ENCODE results near the gene HHATL.

HHATL gene

GRCh38 chr3:42702066-42702951, at the start of gene HHATL:
Gene HHATL (minus strand): TSS chr3:42702798. CDS start chr3:42700826, 1,972 bp downstream.
- DNase-seq = no peak

GRCh38 chr3:42751609-42752008, 49.0 kb upstream of the HHATL start:
- no peak for DNase-seq

GRCh38 chr3:42750834-42751233, 48.2 kb upstream of the HHATL start:
- DNase-seq = no peak

DNA sequence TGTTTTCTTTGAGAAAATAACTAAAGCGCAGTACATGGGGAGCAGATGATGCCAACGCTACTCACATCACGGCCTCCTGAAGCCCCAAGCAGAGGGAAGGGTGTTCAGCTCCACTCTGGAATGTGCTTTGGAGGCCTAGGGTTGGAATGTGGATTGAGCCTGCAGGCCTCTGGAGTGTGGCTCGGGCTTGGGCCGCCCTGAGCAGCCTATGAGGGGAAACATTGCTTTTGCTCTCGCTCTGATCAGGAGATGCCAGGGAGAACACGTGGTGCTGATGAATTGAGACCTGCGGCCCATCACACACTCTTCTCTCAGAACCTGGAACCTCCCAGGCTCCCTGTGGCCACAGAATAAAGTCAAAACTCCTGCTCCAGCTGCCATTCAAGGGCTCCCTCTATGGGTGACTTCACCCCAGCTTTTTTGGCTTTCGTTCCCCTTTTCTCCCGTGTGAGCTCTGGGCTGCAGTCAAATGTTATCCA, 47.2 kb upstream of the HHATL start:
- DNase-seq = peak; percentile 46

DNA sequence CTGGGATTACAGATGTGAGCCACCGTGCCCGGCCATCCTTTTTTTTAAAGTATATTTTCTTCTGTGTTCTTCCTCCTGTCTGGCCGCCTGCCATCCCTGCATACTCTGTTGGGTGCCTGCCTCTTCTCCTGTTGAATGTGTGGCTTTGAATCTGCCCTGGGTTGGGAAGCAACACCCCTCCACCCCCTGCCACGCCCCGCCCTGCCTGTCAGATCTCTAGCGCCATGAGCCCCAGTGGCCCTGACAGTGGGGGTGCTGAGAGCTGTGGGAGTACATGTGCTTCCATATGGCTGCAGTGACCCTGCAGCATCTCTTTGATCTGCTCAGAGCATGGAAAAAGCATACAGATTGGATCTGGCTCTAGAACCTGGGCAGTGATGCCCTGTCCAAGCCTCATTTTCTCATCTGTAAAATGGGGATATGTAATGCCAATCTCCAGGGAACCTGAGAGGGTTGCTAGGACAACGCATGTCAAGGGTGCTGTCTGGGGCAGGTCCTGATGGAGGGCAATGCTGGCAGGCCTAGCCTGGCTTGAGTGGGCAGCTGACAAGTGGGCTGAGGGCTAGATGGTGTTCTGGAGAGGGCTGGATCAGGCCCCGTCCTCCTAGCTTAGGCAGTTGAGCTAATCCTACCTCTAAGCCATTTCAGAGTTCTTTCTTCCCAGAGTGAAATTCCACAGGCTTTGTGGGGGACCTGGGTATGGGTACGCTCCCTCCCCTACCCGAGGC, 46.6 kb upstream of the HHATL start:
- DNase-seq = no peak

GRCh38 chr3:42747581-42747980, 45.0 kb upstream of the HHATL start:
- DNase-seq = no peak

- DNase-seq = no peak
Measured at GRCh38 chr3:42746455-42747450, 44.2 kb upstream of the HHATL start.

DNA sequence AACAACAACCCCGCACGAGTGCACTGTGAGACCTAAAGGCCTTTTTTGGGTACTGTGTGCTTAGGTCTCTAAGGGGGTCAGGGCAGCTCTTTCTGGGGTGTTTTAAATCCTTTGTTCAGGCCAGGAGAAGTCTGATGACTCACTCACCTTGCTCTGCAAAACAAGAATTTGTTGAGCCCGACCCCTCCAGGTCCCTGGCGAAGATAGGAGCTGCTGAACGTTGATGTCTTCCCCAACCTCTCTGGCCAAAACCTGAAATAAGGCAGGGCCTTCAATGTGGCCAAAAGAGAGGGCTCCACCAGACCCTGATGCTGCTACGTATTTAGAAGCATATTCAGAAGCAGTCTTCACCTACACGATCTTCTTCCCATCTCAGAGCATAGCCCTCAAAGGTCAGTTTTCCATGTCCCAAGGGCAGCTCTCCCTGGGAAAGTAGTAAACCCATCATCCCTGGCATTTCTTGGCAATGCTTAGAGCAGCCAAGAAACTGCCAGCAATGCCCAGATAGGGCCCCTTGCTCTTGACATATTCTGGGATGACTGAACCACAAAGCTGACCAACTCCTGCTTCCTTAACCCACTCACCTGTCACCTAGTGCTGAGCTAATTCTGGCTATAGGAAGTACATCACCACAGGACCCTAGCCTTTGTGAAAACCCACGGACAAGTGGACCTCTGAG, 43.3 kb upstream of the HHATL start:
- DNase-seq = no peak

DNA sequence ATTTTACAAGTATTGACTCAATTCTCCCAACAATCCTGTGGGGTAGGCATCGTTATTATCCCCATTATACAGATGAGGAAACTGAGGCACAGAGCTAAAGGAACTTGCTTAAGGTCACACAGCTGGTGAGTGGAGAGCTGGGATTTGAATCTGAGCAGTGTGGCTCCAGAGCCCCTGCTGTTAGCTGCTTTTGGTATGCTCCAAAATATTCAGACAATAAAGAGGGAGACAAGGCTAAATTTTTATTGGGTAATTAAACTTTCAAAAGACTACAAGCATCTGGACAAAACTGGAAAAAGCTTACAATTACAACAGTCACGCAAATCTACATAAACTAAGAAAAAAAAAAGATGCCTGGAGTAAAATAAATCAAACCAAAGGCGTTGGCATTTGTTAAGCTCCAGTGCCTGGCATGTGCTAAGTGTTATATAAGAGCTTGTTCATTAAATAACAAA, 42.7 kb upstream of the HHATL start:
- no peak for DNase-seq

- no peak for DNase-seq
Measured at GRCh38 chr3:42743204-42743995, 40.8 kb upstream of the HHATL start.

GRCh38 chr3:42742688-42743087, 40.1 kb upstream of the HHATL start:
- no peak for DNase-seq

- DNase-seq = no peak
Measured at GRCh38 chr3:42742259-42742658, 39.7 kb upstream of the HHATL start.

DNA sequence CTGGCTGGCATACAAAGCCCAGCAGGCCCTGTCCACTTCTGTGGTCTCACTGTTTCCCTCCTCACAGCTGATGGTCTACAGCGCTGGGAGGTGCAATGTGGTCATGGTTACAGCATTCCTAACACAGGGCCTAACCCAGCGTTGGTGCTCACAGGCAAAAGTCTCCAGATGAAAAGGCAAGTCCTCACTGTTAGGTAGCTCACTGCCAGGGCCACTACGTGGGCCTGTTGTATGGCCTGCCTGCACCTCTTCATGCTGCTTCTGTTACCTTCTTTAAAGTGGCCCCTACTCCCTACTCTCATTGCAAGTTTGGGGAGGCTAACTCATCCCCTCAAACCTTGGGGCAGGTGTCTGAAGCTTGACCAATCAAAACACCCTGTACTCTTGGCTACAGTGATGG, 39.2 kb upstream of the HHATL start:
- DNase-seq = no peak

DNA sequence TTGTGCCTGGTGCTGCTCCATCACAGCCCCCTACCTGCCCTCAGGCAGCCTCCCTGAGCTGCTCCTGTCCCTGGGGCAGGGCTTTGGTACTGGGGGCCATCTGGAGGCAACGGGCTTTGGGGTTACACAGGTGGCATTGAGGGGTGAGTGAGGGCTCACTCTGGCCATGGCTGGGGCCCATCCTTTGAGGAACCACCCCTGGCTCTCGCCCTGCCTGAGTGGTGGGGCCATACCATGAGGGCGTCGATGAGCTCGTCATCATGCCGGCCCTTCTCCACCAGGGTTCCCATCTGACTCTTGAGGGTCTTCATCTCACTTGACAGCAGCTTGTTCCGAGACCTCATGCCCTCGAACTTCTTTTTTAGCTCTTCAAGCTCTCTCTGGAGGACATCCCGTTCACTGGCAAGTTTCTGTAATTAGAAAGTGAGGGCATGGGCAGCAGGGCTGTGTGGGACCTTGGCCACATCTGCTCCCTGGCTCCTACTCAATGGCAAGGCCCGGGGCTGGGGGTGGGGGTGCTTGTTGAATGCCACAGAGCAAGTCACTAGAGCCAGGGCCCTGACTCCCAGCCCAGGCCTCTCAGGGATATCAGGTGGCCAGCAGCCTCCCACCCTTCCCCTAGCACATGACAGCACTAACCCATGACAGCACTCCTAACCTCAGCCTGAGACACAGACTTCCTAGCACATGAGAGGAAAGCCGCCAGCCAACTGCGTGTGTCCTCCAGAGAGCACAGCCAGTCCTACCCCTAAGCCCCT, 37.0 kb upstream of the HHATL start:
- peak; percentile 23 for DNase-seq

DNA sequence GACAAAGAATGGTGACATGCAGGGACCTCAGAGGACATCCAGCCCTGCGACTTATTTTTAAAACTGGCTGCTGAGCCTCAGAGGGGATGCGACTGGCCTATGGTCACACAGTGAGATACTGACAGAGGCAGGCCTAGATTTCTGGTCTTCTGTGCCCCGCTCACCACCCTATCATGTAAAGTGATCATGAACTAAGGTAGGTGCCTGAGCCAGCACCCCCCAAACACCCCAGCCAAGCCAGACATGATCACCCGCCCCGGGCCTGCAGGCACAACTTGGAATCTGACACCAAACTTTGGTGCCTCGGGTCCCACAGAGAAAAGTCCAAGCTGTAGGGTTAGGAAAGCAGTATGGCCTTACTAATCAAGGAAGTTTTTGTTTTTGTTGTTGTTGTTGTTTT, 33.9 kb upstream of the HHATL start:
- no peak for DNase-seq

- DNase-seq = no peak
Measured at GRCh38 chr3:42736081-42736480, 33.5 kb upstream of the HHATL start.

GRCh38 chr3:42735615-42736014, 33.0 kb upstream of the HHATL start:
- DNase-seq = no peak

DNA sequence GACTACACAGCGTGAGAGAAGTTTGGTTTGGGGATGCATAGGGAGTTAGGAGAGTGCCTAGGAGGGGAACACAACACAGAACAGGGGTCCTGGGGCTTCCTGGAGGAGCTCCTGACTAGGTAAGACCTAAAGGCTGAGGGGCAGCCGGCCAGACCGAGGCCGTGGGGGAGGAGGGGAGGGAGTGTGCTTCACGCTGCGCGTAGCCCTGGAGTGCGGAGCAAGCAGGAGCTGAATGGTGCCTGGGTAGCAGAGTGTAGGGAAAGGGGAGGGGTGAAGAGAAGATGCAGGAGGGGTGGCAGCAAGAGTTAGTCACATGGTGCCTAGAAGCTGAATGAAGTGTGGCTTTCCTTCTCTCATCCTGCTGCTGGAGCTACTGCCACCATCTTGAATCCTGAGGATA, 32.4 kb upstream of the HHATL start:
- DNase-seq = no peak

GRCh38 chr3:42734263-42734860, 31.8 kb upstream of the HHATL start:
- DNase-seq = no peak

Data from suppressor macrophage treated with lipopolysaccharide for 4 hours (primary cell).